IPS DF 19.7 (cell line): ENCODE data around the gene ACOT9.
"Not testable (repeated sequence)": the region's sequence is repeated elsewhere in the genome, so short reads cannot be mapped to it uniquely, and the experiment has no call there.

Experiments used
- DNase-seq: peaks from one replicate; pipeline ENCODE4 v3.0.0-alpha.2; 2013; ENCODE audit warnings: low read depth, low spot score

The ACOT9 gene

DNA sequence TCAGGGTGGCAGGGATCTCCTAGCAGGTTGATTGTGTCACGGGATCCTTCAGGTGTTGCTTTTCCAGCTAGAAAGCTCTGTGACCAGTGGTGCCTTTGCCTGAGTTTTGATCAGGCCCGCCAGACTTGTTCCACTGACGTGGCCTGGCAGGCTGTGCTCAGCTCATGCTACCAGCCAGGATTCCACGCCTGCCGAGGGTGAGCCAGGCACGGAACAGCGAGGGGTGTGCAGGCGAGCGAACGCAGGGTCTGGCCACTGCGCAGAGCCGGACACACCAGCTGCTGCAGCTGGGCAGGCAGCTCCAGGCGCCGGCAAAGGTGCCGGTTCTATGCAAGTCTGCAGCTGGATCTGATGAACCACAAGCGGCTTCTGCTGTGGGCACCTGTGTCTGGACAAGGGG is 22.8 kb upstream of the ACOT9 start:
- no peak for DNase-seq

DNA sequence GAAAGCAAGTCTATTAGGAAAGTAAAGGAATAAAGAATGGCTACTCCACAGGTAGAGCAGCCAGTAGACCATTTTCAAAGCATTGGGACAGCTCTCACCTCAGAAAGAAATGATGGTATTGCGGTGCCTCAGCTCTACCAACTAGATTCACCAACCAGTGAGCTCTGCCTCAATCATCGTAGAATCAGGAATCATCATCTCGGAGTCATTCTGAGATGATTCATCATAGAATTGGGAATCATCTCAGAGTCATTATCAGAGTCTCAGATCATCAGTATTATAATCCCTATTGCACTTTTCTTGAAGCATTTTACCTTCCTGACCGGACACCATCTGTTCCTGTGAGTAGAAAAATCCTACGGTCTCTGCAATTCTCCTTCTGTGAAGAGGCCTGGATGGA is 22.4 kb upstream of the ACOT9 start:
- no peak for DNase-seq

DNA sequence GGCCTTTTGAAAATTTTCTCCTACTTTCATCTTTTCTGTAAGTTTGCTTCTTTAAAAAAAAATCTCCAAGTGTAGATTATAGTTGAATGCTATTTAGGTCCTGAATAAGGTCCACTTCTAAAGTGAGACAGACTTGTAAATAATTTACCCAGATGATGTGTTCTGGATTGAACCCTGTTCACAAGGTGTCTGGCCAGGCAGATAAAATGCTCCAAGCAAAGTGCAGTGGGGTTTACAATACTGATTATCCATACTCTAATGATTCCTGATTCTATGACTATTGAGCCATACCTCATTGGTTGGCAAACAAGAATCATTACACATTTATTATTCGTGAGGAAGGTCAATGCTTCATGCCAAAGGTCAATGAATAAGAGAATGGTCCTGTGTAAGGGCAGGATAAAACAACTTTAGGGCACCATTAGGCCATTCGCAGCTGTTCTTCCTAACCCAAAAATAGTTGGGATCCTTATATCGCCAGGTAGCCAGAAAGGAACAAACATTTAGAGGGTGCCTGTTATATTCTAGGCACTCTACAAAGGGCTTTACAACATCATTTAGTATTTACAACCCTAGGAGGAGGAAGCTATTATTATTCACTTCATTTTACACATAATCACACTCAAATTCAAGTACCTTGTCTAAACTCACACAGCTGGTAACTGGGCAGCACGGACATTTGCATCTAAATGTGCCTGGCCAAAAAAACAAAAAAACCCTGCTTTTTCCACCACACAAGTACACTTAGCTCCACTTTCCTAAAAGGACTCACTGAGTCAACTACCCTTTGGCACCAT is 21.3 kb upstream of the ACOT9 start:
- no peak for DNase-seq

DNA sequence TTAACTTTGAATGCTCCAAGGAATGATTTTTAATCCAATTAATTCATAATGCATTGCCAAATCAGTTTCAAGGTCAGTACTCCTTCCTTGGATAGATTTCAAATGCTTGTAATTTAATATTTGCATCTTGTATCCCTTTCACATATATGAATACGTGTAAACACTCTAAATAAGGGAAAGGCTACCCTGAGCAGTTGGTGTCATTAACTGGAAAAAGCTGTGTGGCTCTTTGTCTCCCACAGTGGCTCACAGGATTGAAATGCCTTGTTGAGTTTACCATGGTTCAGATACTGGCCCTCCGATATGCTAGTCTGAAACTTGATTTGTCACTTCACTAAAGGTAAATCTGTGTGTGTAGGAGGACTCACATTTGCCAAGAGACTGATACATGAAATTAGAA is 16.7 kb upstream of the ACOT9 start:
- DNase-seq, result no peak

DNA sequence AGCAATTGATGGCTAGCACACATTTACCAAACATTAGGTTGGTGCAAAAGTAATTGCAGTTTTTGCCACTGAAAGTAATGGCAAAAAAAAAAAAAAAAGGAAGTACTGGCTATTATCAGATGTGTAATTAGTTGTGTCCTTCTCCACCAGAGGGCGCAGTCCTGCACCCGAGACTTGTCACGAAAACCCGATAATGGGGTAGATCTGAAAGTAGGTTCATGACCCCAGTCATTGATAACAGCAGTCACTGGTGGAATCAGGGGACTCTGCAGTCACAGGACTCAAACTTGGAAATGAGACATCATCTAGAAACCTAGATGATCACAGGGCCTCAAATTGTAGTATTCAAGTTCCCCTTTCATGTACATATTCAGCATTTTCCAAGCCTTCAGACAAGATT is 13.1 kb upstream of the ACOT9 start:
- DNase-seq, result no peak

DNA sequence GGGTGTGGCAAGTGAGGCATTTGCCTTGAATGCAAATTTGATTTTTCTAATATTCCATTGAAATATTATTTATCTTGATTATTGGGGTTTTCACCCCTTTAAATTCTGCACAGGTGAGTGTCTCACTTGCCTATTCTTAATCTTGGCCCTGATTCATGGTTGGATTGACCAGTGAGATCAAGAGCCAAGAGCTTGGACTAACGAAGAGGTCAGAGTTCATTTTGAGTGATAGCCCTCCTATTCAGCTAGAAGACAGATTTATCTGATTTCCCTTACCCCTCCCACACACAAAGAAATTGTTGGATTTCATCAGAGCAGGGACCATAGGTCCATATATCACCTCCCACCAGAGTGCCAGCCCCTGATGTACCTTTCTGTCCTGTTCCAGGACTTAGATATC is 11.6 kb upstream of the ACOT9 start:
- no peak for DNase-seq

DNA sequence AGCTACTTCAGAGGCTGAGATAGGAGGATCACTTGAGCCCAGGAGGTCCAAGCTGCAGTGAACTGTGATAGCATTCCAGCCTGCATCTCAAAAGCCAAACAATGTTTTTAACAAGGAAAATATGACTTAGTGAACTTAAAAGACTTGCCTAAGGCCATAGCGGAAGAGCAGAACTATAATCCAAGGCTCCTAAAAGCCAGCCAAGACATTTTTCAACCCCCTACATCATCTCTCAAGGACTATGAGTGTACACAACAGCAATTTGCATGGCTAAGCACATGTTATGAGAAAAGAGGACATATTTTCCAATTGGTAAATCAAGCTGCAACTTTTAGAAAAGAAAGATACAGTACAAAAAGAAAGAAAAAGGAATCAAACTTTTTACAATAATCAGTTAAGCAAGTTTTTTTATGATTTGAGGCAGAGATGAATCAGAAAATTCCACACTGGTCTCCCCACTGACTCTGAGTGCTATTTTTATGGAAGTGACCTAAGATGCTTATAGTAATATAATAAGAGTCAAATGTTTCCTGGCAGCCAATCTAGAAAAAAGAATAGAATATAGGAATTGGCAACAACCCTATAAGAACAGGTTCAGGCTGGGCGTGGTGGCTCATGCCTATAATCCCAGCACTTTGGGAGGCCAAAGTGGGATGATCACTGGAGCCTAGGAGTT is 9.8 kb upstream of the ACOT9 start:
- no peak for DNase-seq

DNA sequence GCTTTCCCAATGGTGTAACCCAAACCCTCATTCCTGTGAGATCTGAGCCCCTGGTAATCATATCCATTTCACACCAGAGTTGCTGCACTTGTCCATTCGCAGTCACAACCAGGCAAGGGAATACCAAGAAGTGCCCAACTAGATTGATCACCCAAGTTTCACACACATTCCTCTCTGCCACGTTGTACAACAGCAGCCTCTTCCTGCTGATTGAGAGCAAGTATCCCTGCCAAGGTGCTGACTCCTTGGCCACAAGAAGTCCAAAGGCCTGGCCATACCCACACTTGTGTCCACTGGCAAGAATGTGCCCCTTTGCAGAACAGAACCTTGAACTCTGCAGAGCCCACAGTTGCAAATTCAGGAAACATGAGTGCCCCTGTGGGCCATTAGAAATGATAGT is 6.5 kb upstream of the ACOT9 start:
- no peak for DNase-seq

DNA sequence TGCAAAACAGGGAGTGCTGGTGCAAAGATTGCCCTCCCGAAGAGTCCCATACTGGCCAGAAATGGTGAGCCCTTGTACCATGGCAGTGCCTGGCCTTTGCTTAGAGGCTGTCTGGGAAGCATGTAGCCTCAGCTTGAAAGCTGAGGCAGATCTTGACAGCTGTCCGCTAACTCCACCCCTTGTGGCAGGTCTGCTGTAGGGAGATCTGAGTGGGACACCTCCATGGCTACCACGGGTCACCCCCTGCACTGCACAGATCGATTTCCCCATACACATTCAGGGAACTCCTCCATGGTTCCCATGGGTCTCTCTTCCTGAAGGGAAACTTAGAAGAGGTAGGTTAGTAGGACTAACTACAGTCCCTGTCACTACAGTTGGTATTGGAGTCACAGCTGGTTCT is 6.1 kb upstream of the ACOT9 start:
- DNase-seq, result no peak

DNA sequence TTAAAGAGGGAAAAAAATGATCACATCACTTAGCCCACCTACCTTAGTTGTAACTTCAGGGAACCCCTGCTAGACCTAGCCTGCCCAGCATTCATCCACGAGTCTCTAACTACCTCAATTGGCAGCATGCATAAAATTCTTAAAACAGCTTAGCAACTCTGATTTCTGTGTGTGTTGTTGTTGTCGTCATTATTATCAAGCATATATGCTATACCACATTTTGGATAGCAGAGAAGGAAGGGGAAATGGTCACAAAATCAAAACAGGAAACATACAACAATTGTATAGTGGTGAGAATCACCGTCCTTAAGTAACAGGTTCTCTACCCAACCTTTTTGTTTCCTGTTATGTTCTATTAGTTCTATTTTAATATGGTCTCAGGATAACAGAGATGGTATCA is 2.7 kb upstream of the ACOT9 start:
- no peak for DNase-seq

DNA sequence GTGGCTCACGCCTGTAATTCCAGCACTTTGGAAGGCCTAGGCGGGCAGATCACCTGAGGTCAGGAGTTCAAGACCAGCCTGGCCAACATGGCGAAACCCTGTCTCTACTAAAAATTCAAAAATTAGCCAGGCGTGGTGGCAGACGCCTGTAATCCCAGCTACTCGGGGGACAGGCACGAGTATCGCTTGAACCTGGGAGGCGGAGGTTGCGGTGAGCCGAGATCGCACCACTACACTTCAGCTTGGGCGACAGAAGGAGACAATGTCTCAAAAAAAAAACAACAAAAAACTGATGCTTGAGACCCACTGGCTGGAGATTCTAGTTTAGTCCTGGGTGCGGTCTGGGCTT is 521 bp upstream of the ACOT9 start:
- DNase-seq, result not testable (repeated sequence)

DNA sequence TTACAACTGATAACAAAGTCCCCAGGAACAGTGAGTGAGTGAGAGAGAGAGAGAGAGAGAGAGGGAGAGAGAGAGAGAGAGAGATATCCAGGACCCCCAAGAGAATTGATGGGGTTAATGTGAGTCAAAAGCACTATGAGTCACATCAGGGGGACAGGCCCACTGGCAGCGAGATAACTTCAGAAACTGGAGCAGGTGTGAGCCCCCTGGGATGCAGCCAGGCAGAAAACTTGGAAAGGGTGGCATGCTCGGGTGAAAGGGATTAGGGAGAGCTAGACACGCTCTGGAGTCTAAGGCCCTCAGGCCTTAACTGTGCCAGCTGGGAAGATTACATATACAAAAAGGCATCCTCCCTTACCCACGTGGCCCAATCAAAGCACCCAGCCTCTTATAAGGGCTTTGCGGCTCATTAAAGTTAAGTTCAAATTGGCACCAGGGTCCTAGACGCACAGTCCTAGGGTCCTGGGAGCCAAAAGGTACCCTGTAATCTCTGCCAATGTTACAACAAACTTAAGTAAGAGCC is 841 bp downstream of the ACOT9 start:
- no peak for DNase-seq

DNA sequence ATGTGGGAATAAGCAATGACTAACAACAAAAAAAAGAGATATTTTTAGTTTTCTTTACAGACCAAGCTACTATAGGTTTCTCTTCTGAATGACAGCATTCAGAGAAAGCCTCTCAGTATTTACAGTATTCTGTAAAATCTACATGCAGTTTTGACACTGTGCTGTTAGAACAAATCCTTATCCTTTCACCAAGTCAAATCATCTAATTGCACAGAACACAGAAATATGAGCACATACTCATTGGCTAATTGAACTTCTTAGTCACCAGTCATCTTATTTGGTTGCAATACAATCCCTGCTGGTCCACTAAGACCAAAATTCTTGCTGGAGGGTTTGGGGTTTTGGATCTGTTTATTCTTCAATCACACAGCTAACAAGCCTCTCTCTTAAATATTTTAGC is 5.7 kb downstream of the ACOT9 start:
- no peak for DNase-seq

DNA sequence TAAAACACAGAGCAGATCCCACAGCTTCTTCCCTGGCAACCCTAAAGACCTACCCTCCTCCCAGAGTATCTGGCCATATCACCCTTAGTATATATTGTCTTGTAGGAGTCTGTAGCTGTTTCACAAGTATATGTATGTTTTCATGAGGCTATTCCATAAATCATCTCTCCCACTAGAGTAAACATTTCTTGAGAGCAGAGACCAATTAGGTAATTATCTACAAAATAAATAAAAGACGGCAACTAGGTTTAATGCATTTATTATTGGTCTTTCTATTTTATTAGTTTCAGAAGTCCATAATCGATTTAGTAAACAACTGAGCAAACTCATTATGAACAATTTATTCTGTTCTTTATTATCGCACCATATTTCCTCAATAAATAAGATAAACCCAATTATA is 7.0 kb downstream of the ACOT9 start:
- no peak for DNase-seq

DNA sequence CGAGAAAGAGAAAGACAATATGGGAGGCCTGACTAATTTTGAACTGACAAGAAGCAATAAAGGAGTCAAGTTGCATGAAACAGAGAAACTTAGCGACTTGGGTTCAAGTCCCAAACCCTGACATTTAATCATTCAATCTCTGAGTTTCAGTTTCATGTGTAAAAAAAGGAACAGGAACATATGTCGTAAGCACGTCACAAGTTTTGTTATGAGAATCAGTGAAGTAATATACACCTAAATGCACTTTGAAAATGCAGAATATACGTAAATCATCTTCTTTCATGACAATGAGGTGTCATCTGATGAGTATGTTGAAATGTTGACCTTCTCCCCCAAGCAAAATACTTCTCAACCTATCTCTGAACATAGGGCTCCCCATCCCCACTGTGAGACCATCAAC is 10.4 kb downstream of the ACOT9 start:
- DNase-seq, result no peak

DNA sequence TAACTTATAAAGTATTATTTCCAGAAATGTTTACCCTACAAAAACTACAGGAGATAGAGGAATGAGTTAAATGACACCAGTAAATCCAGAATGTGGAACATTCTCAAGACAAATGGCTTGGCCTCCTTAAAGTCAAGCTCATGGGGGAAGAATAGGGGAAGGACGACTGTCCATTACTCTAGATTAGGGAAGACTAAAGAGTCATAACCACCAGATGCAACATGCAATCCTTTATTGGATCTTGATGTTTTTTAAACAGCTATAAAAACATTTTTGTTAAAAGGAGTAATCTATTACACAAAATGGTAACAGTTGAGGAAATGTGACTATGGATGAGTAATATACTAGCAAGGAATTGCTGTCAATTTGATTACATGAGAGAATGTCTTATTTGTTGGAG is 11.1 kb downstream of the ACOT9 start:
- DNase-seq, result no peak

DNA sequence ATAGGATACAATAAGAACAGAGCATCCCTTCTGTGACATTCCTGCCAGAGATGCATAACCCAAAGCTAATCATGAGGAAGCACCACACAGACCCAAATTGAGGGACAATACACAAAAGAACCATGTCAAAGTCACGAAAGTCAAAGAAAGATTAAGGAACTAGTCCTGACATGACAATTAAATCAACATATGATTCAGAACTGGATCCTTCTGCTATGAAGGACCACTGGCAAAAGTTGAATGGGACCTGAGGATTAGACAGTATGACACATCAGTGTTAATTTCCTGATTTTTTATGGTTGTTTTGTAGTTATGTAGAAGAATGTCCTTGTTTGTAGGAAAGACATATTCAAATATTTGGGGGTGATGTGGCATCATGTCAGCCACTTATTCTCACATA is 13.9 kb downstream of the ACOT9 start:
- no peak for DNase-seq

DNA sequence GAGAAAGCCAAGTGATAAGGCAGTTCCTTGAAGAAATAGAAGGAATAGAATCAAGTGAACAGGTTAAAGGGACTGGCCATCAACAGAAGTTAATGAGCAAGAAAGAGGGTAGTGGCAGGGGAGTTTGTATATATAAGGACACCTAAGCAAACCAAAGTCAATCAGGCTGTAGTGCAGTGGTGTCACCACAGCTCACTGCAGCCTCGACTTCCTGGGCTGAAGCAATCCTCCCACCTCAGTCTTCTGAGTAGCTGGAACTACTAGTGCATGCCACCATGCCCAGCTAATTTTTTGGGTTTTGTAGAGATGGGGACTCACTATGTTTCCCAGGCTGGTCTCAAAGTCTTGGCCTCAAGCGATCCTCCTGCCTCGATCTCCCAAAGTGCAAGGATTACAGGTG is 15.9 kb downstream of the ACOT9 start:
- no peak for DNase-seq

DNA sequence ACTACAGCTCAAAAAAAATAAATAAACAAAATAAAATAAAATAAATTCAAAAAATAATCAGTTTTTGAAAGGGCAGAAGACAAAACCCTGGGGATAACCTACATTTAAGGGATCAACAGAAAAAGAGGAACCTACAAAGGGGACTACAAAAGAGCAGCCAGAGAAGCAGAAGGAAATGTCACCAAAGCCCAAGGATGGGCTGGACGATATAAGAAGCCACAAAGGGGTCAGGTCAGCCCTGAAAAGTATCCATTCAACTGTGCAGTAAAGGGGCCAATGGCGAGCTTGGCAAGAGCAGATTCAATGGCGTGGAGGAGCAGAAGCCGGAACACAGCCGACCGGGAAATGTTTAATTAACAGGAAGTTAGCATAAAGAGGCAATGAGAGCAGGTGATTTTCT is 16.9 kb downstream of the ACOT9 start:
- DNase-seq, result no peak

DNA sequence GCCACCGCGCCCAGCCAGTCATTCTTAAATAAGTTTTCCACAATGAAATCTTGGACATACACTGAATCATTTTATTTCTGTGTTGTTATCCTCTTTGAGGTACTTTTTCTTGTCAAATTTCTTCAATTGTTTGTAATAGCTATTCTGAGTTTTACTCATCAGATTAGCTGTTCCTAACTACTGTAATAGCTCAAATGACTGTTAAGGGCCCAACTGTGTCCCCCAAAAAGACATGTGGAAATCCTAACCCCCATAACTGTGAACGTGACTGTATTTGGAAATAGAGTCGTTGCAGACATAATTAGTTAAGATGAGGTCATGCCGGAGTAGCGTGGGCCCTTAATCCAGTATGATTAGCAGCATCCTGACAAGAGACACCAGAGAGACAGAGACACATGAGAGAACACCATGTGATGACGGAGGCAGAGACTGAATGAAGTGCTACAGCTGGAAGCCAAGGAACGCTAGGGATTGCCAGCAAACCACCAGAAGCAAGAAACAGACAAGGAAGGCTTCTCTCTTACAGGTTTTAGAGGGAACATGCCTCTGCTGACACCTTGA is 22.9 kb downstream of the ACOT9 start:
- no peak for DNase-seq

DNA sequence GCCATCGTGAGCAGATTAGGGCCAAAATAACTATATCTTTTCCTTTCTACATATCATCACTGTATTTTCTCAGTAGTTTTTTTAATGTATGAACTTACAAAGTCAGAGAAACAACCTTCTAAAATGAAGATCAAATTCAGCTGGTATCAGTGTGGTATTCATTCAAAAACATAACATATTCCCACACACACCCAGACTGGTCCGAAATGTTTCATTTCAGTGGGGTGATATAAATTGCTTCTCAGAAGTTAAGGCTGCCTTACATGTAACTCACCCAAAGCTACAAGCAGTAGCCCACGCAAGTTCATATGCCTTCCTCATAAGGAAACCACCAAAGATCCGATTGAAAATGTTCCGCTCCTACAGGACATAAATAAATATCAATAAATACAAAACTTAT is 37.8 kb downstream of the ACOT9 start:
- no peak for DNase-seq

DNA sequence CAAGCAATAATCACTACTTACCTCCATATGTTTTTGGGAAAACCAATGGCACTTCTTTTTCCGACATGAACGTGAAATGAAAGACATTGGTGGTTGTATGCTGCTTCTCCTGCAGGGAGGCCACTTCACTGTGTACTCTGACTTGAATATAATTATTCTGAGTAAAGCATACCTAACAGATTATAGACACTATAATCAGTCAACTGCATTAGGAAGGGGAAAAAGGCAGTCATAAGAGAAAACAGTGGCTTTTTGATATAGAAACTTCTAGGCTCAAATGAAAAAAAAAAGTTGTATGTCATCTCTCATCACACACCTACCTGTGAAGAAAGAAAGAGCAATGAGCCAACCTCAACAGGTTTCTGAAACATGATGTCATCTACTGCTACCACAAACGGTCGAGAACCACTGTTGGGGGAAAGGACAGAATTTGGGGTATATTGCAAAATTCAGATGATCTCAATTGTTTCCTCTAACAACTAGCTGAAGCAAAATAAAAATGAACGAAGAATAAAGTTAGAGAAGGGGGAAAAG is 38.3 kb downstream of the ACOT9 start:
- no peak for DNase-seq

DNA sequence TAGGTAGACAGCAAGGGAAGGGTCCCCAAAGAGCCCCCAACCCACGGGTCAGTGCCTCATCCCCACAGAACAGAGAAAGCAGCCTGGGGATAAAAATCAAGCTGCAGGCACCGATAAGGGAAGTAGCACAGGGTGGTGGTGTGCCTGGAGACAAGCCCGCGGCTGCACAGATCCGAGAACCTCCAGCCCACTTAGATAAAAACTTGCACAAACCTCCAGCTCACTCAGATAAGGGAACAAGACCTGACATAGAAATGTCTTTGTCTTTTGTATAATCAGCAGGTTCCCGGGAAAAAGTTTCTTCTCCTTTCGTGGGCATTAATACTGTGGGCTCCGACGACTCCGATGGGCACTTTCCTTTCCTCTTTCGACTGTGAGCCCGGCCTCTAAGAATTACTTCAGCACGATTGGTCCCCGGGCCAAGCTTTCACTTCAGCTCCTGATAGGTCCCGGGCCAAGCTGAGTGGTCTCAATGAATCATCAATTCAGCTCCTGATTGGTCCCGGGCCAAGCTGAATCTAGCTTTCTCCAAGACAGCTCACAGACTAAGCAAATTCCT is 43.4 kb downstream of the ACOT9 start:
- DNase-seq, result no peak
